ENCODE results near the gene PTPRT. TPM values are rescaled to one million over a fixed set of nuclear protein-coding genes. Genes with fewer than 3 reads are reported as not detected.

The PTPRT gene
- total RNA-seq, 4 donors from 2014 or later: under 0.01 to 2.1 TPM; not detected in 2

DNA sequence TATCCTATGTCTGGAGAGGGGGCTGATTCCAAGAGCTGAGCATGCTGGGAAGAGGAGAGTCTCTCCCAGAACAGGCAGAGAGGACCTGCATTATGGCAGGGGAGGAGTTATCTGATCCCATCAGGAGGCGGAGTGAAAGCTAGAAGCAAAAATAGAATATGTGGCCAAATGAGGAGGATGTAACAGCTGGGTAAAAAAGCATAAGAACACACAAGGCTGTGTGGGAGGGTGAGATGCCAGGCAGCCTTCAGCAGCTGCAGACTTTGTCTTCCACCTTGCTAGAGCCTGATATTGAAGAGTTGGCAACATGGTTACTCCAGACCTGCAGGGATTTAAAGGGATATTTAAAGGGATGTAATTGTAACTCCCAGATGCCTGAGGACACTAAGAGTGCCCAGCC, 167.1 kb downstream of the PTPRT start:
- no peaks in the 10 kb centered on the region for H3K36me3 ChIP-seq
- intact Hi-C loops (cut with DNase I; ENCODE audit: low total_unique reads): no loop called here
- no peaks in the 10 kb centered on the region for H3K27me3 ChIP-seq
- no peak overlapping the region for H3K4me3 ChIP-seq
- no peaks in the 10 kb centered on the region for H3K9me3 ChIP-seq
- H3K27ac ChIP-seq: no peak overlapping the region
- no peak for DNase-seq
- no peak for TF ChIP-seq POLR2A (IDR thresholded peaks at IDR 0.05)
- TF ChIP-seq, protein P1, sequence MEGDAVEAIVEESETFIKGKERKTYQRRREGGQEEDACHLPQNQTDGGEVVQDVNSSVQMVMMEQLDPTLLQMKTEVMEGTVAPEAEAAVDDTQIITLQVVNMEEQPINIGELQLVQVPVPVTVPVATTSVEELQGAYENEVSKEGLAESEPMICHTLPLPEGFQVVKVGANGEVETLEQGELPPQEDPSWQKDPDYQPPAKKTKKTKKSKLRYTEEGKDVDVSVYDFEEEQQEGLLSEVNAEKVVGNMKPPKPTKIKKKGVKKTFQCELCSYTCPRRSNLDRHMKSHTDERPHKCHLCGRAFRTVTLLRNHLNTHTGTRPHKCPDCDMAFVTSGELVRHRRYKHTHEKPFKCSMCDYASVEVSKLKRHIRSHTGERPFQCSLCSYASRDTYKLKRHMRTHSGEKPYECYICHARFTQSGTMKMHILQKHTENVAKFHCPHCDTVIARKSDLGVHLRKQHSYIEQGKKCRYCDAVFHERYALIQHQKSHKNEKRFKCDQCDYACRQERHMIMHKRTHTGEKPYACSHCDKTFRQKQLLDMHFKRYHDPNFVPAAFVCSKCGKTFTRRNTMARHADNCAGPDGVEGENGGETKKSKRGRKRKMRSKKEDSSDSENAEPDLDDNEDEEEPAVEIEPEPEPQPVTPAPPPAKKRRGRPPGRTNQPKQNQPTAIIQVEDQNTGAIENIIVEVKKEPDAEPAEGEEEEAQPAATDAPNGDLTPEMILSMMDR (IDR thresholded peaks at IDR 0.05): no peak
- no peaks in the 10 kb centered on the region for H3K4me1 ChIP-seq

DNA sequence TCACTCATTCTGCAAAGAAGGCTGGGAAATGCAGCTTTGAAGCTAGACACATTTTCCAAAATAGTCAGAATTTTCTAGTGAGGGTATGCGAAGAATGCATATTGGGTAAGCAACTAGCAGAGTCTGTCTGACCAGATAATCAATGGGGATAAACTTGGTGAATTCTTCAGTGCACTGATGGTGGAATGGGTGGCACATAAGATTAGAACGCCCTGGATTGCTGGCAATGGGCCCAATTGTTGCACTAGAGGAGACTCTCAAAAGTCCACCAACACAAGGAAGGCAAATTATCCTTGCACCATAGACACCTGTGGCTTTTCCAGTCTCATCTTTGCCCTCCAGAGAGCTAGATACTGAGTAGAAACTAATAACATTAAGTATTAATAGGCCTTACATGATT, 167.6 kb downstream of the PTPRT start:
- no peak overlapping the region for H3K27ac ChIP-seq
- TF ChIP-seq POLR2A (IDR thresholded peaks at IDR 0.05): no peak
- TF ChIP-seq, protein P1 (IDR thresholded peaks at IDR 0.05): no peak

DNA sequence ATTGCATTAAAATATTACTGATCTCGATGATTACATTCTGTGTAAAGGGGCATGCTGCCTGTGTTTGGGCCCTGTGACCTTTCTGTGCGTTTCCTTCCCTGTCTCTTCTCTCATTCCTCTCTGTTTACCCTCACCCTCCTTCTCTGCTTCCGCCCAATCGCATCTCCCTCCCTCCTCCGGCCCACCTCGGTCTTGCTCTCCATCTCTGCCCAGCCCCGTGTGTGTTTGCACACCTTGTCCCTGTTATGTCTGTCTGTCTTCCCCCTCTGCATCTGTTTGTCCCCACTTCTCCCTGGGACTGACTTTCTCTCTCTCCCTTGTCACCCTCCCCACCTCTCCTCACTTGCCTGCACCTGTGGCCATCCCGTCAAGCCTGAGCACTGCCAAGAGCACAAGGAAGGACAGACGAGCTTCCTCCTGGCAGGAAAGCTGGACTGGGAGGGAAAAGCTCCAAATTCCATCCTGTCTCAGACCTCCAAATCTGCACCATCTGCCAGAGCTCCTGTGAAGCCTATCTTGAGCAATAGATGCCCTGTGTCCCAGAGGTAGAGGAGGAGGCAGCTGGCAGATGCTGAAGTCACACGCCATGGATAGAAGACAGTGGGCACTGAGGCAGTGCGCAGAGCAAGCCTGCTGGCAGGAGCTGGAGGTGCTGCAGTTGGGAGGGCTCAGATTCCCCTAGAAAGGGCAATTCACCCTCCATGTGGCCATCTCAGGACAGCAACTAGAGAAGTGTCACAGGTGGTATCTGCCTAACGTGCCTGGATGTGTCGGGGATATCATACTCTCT, 172.3 kb downstream of the PTPRT start:
- no peaks in the 10 kb centered on the region for H3K36me3 ChIP-seq
- no peak for DNase-seq
- H3K27me3 ChIP-seq: no peaks in the 10 kb centered on the region
- H3K4me3 ChIP-seq: no peak overlapping the region
- no peaks in the 10 kb centered on the region for H3K4me1 ChIP-seq
- no peaks in the 10 kb centered on the region for H3K9me3 ChIP-seq
- no peak for TF ChIP-seq POLR2A (IDR thresholded peaks at IDR 0.05)
- TF ChIP-seq, protein P1 (IDR thresholded peaks at IDR 0.05): no peak
- no peak overlapping the region for H3K27ac ChIP-seq
- intact Hi-C loops (cut with DNase I; ENCODE audit: low total_unique reads): no loop called here

More for the DNA sequence above, 167.6 kb downstream of the PTPRT start:
- Histone ChIP-seq H3K9me3 (no peaks in the 10 kb centered on the region), H3K36me3 (no peaks in the 10 kb centered on the region), H3K27me3 (no peaks in the 10 kb centered on the region), H3K4me3 (no peak overlapping the region), H3K4me1 (no peaks in the 10 kb centered on the region)
- intact Hi-C loops (cut with DNase I; ENCODE audit: low total_unique reads): no loop called here
- no peak for DNase-seq

DNA sequence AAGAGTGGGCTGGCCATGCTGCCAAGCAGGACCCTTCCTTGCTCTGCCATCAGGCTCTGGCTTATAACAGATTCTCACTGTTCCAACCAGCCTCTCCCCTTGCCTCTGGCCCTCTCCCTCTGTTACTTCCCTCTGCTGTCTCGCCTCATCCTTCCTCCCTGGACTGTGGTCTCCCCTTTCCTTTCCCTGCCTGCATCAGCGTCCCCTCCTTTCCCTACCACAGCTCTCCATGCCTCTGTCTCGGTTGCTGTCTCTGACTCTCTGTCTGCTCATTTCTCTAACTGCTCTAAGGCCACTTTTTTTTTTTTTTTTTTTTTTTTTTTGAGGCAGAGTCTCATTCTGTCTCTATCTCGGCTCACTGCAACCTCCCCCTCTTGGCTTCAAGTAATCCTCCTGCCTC, 173.4 kb downstream of the PTPRT start:
- H3K4me3 ChIP-seq: no peak overlapping the region
- no peaks in the 10 kb centered on the region for H3K36me3 ChIP-seq
- intact Hi-C loops (cut with DNase I; ENCODE audit: low total_unique reads): no loop called here
- TF ChIP-seq, protein P1 (IDR thresholded peaks at IDR 0.05): no peak
- TF ChIP-seq POLR2A (IDR thresholded peaks at IDR 0.05): no peak
- H3K4me1 ChIP-seq: no peaks in the 10 kb centered on the region
- no peaks in the 10 kb centered on the region for H3K27me3 ChIP-seq
- DNase-seq: no peak
- no peak overlapping the region for H3K27ac ChIP-seq
- no peaks in the 10 kb centered on the region for H3K9me3 ChIP-seq

DNA sequence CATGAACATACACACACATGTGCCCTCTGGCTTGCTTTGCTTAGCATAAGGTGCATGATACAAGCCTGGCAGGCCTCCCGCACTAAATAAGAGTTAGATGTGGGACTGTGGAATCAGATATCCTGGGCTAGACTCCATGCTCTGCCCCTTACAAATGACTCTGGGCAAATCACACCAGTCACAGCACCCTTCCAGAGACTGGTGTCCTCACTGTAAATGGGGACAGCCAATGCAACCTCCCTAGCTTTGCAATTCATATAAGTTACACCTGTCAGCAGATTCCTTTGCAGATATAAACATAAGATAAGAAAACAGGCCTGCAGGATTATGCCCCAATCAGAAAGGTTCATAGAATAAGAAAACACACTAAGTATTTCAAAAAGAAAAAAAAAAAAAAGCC, 174.1 kb downstream of the PTPRT start:
- intact Hi-C loops (cut with DNase I; ENCODE audit: low total_unique reads): no loop called here
- Histone ChIP-seq H3K4me3 (no peak overlapping the region), H3K27ac (no peak overlapping the region), H3K27me3 (no peaks in the 10 kb centered on the region), H3K4me1 (no peaks in the 10 kb centered on the region), H3K9me3 (no peaks in the 10 kb centered on the region), H3K36me3 (no peaks in the 10 kb centered on the region)
- no peak for TF ChIP-seq POLR2A (IDR thresholded peaks at IDR 0.05)
- TF ChIP-seq, protein P1 (IDR thresholded peaks at IDR 0.05): no peak
- no peak for DNase-seq

All from uterus (tissue), 4 donors.